Esophagus muscularis mucosa (tissue), 4 donors: Measurements from ENCODE around the gene ANKRD9. TPM values are rescaled to one million over a fixed set of nuclear protein-coding genes. Genes with fewer than 3 reads are reported as not detected.

Experiments
- small RNA-seq, 3 donors: library from RNA; depleted of rRNA; stranded (forward); fragments of <200 nt; gene quantifications; one replicate each; pipeline ENCODE3, GENCODE V24; 2016
- total RNA-seq, 4 donors: library from RNA; depleted of rRNA; stranded (reverse); fragments of >200 nt; gene quantifications; one replicate each; pipeline versions ENCODE4 v1.1.0 to v1.2.1, GENCODE V29; 2016

Gene ANKRD9
- total RNA-seq, 4 donors from 2014 or later, result 33.2 to 74.0 (median 54.2) TPM

Small RNA genes within 50 kb of the gene (small RNA-seq; reads per million reads assigned to genes)
- gene MIR4309, result 0 reads per million in 3 donors

Other genes starting within 250 kb of the ANKRD9 start
- gene MOK, start 204.6 kb downstream of the ANKRD9 start, total RNA-seq, result 10 to 100 TPM in 3 of 4 donors, 1 to 10 TPM in 1; 9.6 to 18.3 (median 10.7) TPM
- gene ZNF839, start 190.0 kb downstream of the ANKRD9 start, total RNA-seq, result 10 to 100 TPM in 2 of 4 donors, 1 to 10 TPM in 2; 7.6 to 12.5 (median 9.5) TPM
- 10 to 100 TPM; 21.6 to 27.7 (median 25.4) TPM for gene CINP, start 146.9 kb downstream of the ANKRD9 start, total RNA-seq
- gene TECPR2, start 146.8 kb downstream of the ANKRD9 start, total RNA-seq, result 10 to 100 TPM; 28.7 to 54.8 (median 36.6) TPM
- 10 to 100 TPM; 12.9 to 14.8 (median 13.8) TPM for gene RCOR1, start 82.9 kb upstream of the ANKRD9 start, total RNA-seq